ENCODE measurements around the gene OR5M10. TPM values are rescaled to one million over a fixed set of nuclear protein-coding genes. Genes with fewer than 3 reads are reported as not detected.

OR5M10 gene
- total RNA-seq, 1 donor from 2014 or later = not detected

GRCh38 chr11:56545531-56545930 lies 32.0 kb downstream of the OR5M10 start:
- TF ChIP-seq CTCF (IDR thresholded peaks at IDR 0.05) = no peak
- no peak overlapping the region for H3K27ac ChIP-seq
- ATAC-seq (no peak), DNase-seq (no peak)
- H3K27me3 ChIP-seq = no peaks in the 10 kb centered on the region
- no peaks in the 10 kb centered on the region for H3K9me3 ChIP-seq
- no peak overlapping the region for H3K4me3 ChIP-seq
- intact Hi-C loops (cut with DNase I) = no loop called here
- H3K4me1 ChIP-seq = no peaks in the 10 kb centered on the region
- no peaks in the 10 kb centered on the region for H3K36me3 ChIP-seq

- no peaks in the 10 kb centered on the region for H3K9me3 ChIP-seq
- H3K27ac ChIP-seq = no peak overlapping the region
- H3K27me3 ChIP-seq = no peaks in the 10 kb centered on the region
- no peak overlapping the region for H3K4me3 ChIP-seq
- no peak for DNase-seq
- no peak for ATAC-seq
- intact Hi-C loops (cut with DNase I) = no loop called here
- H3K36me3 ChIP-seq = no peaks in the 10 kb centered on the region
- H3K4me1 ChIP-seq = no peaks in the 10 kb centered on the region
- no peak for TF ChIP-seq CTCF (IDR thresholded peaks at IDR 0.05)
Observed at GRCh38 chr11:56543739-56544138, 33.8 kb downstream of the OR5M10 start.

GRCh38 chr11:56543157-56543556 lies 34.4 kb downstream of the OR5M10 start, which contains the start of gene OR5M11:
Gene OR5M11 (minus strand): TSS chr11:56543257. CDS start chr11:56543257, 0 bp downstream.
- no peaks in the 10 kb centered on the region for H3K4me1 ChIP-seq
- DNase-seq (no peak), ATAC-seq (no peak)
- intact Hi-C loops (cut with DNase I) = no loop called here
- no peak within 1 kb of the TSS for H3K27ac ChIP-seq
- H3K4me3 ChIP-seq = no peak within 1 kb of the TSS
- no peak for TF ChIP-seq CTCF (IDR thresholded peaks at IDR 0.05)
- H3K9me3 ChIP-seq = no peaks in the 10 kb centered on the region
- no peaks in the 10 kb centered on the region for H3K36me3 ChIP-seq
- no peaks in the 10 kb centered on the region for H3K27me3 ChIP-seq

GRCh38 chr11:56533054-56533740 lies 44.3 kb downstream of the OR5M10 start:
- no peak for ATAC-seq
- intact Hi-C loops (cut with DNase I) = no loop called here
- H3K4me3 ChIP-seq = no peak overlapping the region

GRCh38 chr11:56531856-56532255 lies 45.7 kb downstream of the OR5M10 start:
- no peak overlapping the region for H3K27ac ChIP-seq
- no peaks in the 10 kb centered on the region for H3K4me1 ChIP-seq
- no peaks in the 10 kb centered on the region for H3K36me3 ChIP-seq
- no peaks in the 10 kb centered on the region for H3K27me3 ChIP-seq
- no peak for TF ChIP-seq CTCF (IDR thresholded peaks at IDR 0.05)
- ATAC-seq (no peak), DNase-seq (no peak)
- no peaks in the 10 kb centered on the region for H3K9me3 ChIP-seq
- no peak overlapping the region for H3K4me3 ChIP-seq
- intact Hi-C loops (cut with DNase I) = no loop called here

More at GRCh38 chr11:56533054-56533740, 44.3 kb downstream of the OR5M10 start:
- no peak for TF ChIP-seq CTCF (IDR thresholded peaks at IDR 0.05)
- Histone ChIP-seq H3K9me3 (no peaks in the 10 kb centered on the region), H3K4me1 (no peaks in the 10 kb centered on the region), H3K27ac (no peak overlapping the region), H3K36me3 (no peaks in the 10 kb centered on the region), H3K27me3 (no peaks in the 10 kb centered on the region)
- DNase-seq = no peak

Other genes starting within 250 kb of the OR5M10 start
- not detected for gene OR8K1, start 231.7 kb downstream of the OR5M10 start, total RNA-seq
- not detected for gene OR8J1, start 223.4 kb downstream of the OR5M10 start, total RNA-seq
- not detected for gene OR8U1, start 202.1 kb downstream of the OR5M10 start, total RNA-seq
- not detected for gene OR5AL1, start 165.0 kb downstream of the OR5M10 start, total RNA-seq
- not detected for gene OR5M3, start 104.4 kb downstream of the OR5M10 start, total RNA-seq
- gene OR5M8, start 86.4 kb downstream of the OR5M10 start, total RNA-seq = not detected
- not detected for gene OR5M11, start 34.5 kb downstream of the OR5M10 start, total RNA-seq
- gene OR5M1, start 37.2 kb upstream of the OR5M10 start, total RNA-seq = not detected
- gene OR5AP2, start 64.7 kb upstream of the OR5M10 start, total RNA-seq = not detected
- gene OR5AR1, start 86.0 kb upstream of the OR5M10 start, total RNA-seq = not detected
- not detected for gene OR9G1, start 121.4 kb upstream of the OR5M10 start, total RNA-seq
- not detected for gene OR9G4, start 171.0 kb upstream of the OR5M10 start, total RNA-seq

Data from upper lobe of right lung (tissue), 1 donor.